ENCODE data around the gene FGD5.

Gene FGD5

GRCh38 chr3:14784087-14784681 is 34.6 kb upstream of the FGD5 start:
- TF ChIP-seq, protein P1, sequence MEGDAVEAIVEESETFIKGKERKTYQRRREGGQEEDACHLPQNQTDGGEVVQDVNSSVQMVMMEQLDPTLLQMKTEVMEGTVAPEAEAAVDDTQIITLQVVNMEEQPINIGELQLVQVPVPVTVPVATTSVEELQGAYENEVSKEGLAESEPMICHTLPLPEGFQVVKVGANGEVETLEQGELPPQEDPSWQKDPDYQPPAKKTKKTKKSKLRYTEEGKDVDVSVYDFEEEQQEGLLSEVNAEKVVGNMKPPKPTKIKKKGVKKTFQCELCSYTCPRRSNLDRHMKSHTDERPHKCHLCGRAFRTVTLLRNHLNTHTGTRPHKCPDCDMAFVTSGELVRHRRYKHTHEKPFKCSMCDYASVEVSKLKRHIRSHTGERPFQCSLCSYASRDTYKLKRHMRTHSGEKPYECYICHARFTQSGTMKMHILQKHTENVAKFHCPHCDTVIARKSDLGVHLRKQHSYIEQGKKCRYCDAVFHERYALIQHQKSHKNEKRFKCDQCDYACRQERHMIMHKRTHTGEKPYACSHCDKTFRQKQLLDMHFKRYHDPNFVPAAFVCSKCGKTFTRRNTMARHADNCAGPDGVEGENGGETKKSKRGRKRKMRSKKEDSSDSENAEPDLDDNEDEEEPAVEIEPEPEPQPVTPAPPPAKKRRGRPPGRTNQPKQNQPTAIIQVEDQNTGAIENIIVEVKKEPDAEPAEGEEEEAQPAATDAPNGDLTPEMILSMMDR (conservative IDR thresholded peaks at IDR 0.05), result no peak
- peak overlapping the region; percentile 50 for H3K27ac ChIP-seq

DNA sequence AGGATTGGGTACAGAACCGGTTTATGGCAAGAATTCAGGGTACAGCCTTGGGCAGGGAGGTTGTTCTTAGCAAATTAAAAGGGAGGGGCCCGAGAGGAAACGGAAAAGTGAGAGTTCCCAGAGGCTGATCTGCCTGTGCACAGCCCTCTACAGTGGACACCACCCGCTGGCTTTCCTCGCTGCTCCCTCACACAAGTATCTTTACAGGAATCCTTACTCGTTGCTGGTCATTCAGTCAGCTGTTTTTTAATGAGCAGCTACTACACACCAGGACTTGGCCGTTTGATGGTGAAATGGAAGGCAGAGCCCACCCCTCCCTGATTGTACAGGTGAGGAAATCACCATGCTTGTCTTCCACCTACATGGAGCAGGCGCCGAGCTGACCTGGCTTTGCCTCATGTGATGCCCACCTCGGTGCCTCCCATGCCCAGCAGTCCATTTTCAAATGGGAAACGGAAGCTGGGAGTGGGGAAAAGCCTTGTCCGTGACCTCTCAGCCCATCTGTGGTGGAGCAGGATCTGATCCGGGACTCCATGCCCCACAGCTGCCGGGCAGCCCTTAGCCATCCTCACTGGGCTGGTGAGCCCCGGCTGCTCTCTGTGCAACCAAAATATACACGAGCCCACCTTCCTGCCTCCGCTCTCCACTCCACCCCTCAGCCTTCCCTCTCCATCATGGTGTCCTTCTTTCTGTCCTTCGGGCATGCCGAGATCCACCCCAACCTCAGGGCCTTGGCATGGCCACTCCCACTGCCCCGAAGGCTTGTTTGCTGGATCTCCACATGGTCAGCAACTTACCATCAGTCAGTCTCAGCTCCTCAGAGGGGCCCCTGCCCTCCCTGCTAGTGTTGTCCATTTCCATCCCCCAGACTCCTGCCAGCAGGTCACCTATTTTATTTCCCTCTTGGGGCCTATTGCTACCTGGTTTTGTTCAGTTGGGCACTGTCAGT is 33.3 kb upstream of the FGD5 start:
- TF ChIP-seq, protein P1 (conservative IDR thresholded peaks at IDR 0.05), result no peak
- peak overlapping the region; percentile 50; the same call in 1 of the 2 replicates for H3K27ac ChIP-seq

DNA sequence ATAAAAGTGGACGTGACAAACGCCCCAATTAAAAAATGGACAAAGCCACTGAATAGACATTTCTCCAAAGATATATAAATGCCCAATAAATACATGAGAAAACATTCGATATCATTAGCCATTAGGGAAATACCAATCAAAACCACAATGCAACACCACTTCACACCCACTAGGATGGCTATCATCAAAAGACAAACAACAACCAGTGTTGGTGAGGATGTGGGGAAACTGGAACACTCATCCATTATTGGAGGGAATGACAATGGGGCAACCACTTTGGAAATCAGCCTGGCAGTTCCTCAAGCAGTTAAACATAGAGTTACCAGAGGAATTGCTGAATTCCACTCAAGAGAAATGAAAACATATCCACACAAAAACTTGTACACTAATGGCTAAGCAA is 32.4 kb upstream of the FGD5 start:
- TF ChIP-seq, protein P1 (conservative IDR thresholded peaks at IDR 0.05), result no peak

GRCh38 chr3:14787630-14788029 is 31.1 kb upstream of the FGD5 start:
- TF ChIP-seq, protein P1 (conservative IDR thresholded peaks at IDR 0.05), result no peak
- peak overlapping the region; percentile 40; the same call in 1 of the 2 replicates for H3K27ac ChIP-seq

More for the DNA sequence above, 32.4 kb upstream of the FGD5 start:
- H3K27ac ChIP-seq, result no peak overlapping the region

GRCh38 chr3:14788644-14789043 is 30.1 kb upstream of the FGD5 start:
- no peak overlapping the region for H3K27ac ChIP-seq
- TF ChIP-seq, protein P1 (conservative IDR thresholded peaks at IDR 0.05), result no peak

GRCh38 chr3:14789221-14789620 is 29.5 kb upstream of the FGD5 start:
- H3K27ac ChIP-seq, result no peak overlapping the region
- TF ChIP-seq, protein P1 (conservative IDR thresholded peaks at IDR 0.05), result no peak

GRCh38 chr3:14789640-14790285 is 29.0 kb upstream of the FGD5 start:
- TF ChIP-seq, protein P1 (conservative IDR thresholded peaks at IDR 0.05), result no peak
- no peak overlapping the region for H3K27ac ChIP-seq
